ENCODE data around the gene TRIM26. TPM values are rescaled to one million over a fixed set of nuclear protein-coding genes. Genes with fewer than 3 reads are reported as not detected.

Gene TRIM26
- total and polyA plus RNA-seq, 2 of the 8 experiments (the other 6 are each of a cell fraction or from before 2014, with no cell fraction given) = 21.5 to 32.3 TPM

- TF ChIP-seq GTF2F1 (IDR thresholded peaks at IDR 0.05; ENCODE audit: borderline replicate concordance, low read depth, low read length) (no peak), TAF7 (optimal IDR thresholded peaks at IDR 0.05; ENCODE audit: borderline replicate concordance, low read depth, low read length) (peak; percentile 33), KDM4A (IDR thresholded peaks at IDR 0.05; ENCODE audit: low read depth, low read length, severe bottlenecking) (peak; percentile 53), SIN3A (conservative IDR thresholded peaks at IDR 0.05 in 1 of 2, IDR thresholded peaks at IDR 0.05 in 1 of 2; ENCODE audit: low read depth in 1 of 2, low read length in 2 of 2) (peak in 1 of 2 experiments; percentile 43; a peak in 1 of 4 replicates), POLR2A (IDR thresholded peaks at IDR 0.05; ENCODE audit: control extremely low read depth in 1 of 2, low read depth in 2 of 2, low read length in 2 of 2) (peak; percentile 56 to 96), ATF2 (IDR thresholded peaks at IDR 0.05; ENCODE audit: low read length) (no peak), KDM1A (IDR thresholded peaks at IDR 0.05; ENCODE audit: borderline replicate concordance, low read length) (no peak), PHF8 (conservative IDR thresholded peaks at IDR 0.05; ENCODE audit: low read depth, low read length) (peak; percentile 84), FOSL1 (IDR thresholded peaks at IDR 0.05; ENCODE audit: insufficient read depth, low read depth, low read length) (no peak), E2F6 (IDR thresholded peaks at IDR 0.05) (peak; percentile 95), TCF12 (IDR thresholded peaks at IDR 0.05; ENCODE audit: low read depth, low read length) (no peak), SIX5 (IDR thresholded peaks at IDR 0.05; ENCODE audit: low read depth, low read length) (no peak), EP300 (IDR thresholded peaks at IDR 0.05; ENCODE audit: borderline replicate concordance in 1 of 2, low read depth in 2 of 2, low read length in 2 of 2) (no peak), SIRT6 (IDR thresholded peaks at IDR 0.05; ENCODE audit: low read length) (no peak), TBP (IDR thresholded peaks at IDR 0.05; ENCODE audit: low read depth, low read length) (peak; percentile 67), POLR2AphosphoS5 (IDR thresholded peaks at IDR 0.05; ENCODE audit: low read depth, low read length) (peak; percentile 89), RFX5 (IDR thresholded peaks at IDR 0.05; ENCODE audit: borderline replicate concordance, low read depth, low read length) (peak; percentile 98), BCL11A (IDR thresholded peaks at IDR 0.05; ENCODE audit: low read depth in 2 of 2, low read length in 2 of 2) (no peak), BRCA1 (IDR thresholded peaks at IDR 0.05; ENCODE audit: low read depth, low read length) (0 out of 2 replicates have a peak, but pooled peaks have one; percentile 36), NANOG (IDR thresholded peaks at IDR 0.05; ENCODE audit: insufficient read depth, low read depth, low read length, poor library complexity, severe bottlenecking) (no peak), CHD1 (IDR thresholded peaks at IDR 0.05; ENCODE audit: low read depth, low read length) (no peak)
Observed at GRCh38 chr6:30212865-30213666, at the start of gene TRIM26 (continued).
